PC-9 (cell line): ENCODE data around the gene VDR.

Source experiments
- CTCF ChIP-seq: fragments of 200-600 bp; sonication (generic); conservative IDR thresholded peaks from 2 replicates; pipeline ENCODE4 v1.6.1; 2017; ENCODE audit warnings: mixed run types, antibody characterized with exemption, mild to moderate bottlenecking, moderate library complexity
- EZH2 ChIP-seq: fragments of 200-600 bp; sonication (generic); IDR thresholded peaks from 2 replicates; pipeline ENCODE4 v1.8.0; 2017; ENCODE audit warnings: antibody characterized with exemption, low read depth

GRCh38 chr12:47812797-47813510 lies 91.8 kb downstream of the VDR start:
- TF ChIP-seq CTCF (no peak), EZH2 (no peak)
